ENCODE measurements around the gene ZFAND3.

Gene ZFAND3

DNA sequence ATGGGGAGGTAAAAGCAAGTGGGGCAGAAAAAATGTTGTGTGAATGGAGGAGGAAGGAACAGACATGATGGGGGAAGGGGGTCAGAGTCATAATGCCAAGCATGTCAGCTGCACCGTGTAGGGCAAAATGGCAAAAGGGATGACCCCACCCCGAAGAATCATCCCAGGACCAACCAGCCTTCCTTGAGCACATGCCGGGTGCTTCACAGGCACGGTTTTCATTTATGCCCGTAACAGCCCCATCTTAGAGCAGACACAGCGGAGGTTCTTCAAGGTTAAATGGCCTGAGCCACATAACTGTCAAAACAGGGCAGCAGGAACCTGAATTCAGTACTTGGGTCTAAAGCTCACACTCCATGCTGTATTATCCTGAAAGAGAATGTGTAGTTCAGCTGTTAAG, 322.2 kb downstream of the ZFAND3 start:
- no peak for DNase-seq

- DNase-seq: no peak
Measured at GRCh38 chr6:38142178-38142902, 322.8 kb downstream of the ZFAND3 start.

- no peak for DNase-seq
Measured at GRCh38 chr6:38143191-38144150, 323.9 kb downstream of the ZFAND3 start.

DNA sequence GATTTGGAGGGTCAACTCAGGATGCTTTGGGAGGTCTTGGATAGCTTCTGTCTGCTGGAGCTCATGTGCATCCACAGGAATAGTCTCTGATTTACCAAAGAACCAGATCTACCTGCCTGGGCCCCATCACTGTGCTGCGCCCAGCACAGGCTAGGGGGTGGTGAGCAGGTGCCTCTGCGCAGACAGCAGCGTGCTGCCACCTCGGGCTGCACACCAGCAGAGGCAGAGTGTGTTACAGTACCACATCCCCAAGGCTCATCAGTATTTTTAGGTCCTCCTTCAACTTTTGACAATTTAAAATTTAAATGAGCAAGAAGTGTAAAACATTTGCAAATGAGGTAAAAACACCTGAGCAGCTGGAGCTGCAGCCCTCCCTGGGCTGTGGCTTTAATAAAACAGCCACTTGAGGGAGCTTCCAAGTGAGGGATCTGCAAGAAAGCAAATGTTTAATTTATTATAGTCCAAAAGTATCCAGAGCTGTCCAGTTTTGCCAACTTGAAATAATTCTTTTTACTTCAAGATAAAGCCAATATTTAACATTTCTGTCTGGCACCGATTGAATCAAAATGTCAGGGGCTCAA, 324.9 kb downstream of the ZFAND3 start:
- no peak for DNase-seq

DNA sequence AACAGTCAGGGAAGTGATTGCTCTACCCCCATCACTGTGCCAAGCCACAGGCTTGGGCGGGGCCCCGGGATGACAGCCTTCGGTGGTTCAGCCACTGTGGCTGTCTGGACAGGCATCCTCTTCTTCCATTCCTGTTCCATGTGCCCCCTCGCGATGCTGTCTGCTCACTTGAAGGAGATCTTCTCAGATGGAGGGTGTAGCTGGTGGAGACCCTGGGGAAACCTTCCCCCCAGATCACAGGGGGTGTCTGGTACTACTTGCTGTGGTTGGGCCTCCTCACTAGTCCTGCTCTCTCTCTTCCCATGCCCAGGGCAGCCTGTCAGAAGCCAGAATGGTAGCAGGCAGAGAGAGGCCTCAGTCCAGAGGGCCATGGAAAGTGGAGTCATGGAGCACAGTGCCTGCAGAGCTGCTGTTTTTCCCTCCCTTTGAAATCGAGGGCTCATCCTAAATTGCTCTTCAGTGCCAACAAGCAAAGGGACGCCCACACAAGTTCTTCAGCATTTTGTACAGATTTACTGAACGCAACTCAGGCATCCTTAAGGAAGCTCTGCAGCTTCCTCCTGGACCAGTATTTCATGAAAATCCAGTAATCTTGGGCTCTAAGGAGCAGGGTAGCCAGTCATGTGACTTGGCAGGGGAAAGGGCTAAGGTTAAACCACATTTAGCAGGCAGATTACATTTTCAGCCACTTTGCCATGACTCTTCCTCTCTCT, 326.6 kb downstream of the ZFAND3 start:
- no peak for DNase-seq

DNA sequence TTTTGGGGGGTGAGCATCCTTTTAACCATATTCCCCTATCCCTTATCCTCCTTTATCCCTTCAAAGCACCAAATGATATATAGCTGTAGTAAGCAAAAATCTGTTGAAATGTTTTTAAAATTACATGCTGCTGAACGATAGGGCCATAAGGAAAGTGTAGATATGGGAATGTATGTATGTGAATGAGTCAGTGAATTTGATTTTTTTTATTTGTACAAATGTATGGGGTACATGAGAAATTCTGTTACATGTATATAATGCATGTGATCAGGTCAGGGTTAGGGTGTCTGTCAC, 327.2 kb downstream of the ZFAND3 start:
- DNase-seq: no peak

DNA sequence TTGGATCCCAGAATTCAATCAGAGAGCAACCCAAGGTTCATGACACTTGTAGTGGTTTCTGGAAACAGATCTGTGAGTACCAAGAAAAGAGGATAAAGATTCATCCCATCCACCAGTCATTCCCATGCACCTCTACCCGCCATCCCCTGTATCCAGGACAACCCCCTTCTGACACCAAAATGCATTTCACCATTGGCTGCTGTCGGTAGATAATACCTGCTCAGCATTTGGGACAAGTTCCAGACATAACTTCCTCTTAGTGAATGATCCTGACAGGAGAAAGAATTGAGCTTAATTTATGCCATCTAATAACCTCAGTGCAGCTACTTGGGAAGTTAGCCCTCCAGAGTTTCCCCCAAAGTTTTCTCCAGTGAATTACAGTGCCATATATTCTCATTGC, 329.1 kb downstream of the ZFAND3 start:
- DNase-seq: no peak

GRCh38 chr6:38149531-38149930, 330.0 kb downstream of the ZFAND3 start:
- DNase-seq: no peak

GRCh38 chr6:38150021-38150420, 330.5 kb downstream of the ZFAND3 start:
- DNase-seq: no peak

- no peak for DNase-seq
Measured at GRCh38 chr6:38150681-38151296, 331.3 kb downstream of the ZFAND3 start.

- DNase-seq: no peak
Measured at GRCh38 chr6:38151580-38152500, 332.3 kb downstream of the ZFAND3 start.

- no peak for DNase-seq
Measured at GRCh38 chr6:38152620-38153019, 333.1 kb downstream of the ZFAND3 start.

DNA sequence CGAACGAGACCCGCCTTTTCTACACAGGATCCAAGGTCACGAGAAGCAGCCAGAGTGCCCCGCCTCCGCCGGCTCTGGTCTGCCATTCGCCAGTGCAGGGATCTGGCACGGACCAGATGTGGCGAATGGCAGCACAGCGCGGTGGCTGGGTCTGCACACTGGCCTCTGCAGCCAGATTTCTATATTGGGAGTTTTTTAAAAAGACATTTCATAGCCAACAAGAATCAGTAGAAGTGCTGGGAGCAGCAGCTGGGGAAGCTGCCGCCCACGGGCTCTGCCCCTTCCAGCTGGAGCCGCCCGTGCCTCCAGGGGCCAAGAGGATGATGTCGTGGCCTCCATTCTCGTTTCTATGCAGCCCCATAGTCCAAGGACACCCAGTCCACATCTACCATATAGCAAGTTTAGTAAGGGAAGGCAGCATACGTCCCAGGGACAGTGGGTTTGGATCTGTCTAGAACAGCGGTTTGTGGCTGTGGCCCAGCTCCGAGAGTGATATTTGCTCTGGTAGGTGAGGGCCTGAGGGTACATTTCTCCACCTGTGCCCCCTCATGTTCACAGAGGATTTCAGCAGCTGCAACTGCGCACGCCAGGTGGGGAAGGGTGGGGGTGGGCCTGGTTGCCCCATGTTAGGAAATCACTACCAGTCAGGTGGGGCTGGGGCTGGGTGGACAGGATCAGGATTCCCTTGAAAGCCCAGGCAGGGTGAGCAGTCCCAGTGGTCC, 333.7 kb downstream of the ZFAND3 start:
- no peak for DNase-seq

DNA sequence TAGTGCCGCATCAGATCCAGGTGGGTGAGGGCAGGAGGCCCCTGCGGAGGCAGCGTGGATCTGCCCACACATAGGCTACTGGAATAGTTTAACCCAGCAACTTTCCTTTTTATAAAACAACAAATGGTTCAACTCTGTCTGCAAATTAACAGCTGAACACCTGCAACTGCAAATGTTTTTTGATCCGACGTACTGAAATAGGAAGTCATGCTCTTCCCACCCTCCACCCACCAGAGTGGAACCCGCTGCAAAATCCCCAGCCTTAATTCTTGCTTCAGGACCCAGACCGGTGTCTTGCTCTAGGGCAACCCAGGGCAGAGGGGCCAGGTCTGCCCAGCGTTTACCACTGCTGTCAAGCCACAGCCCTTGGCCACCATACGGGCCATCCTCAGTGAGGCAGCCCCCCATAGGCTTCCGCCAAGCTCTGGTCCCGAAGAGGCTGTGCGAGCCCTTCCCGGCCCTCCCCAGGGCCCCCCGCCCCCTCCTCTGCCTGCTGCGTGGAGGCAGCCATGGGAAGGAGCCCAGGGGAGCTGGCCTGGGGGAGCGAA, 334.3 kb downstream of the ZFAND3 start:
- DNase-seq: no peak

GRCh38 chr6:38154731-38155130, 335.2 kb downstream of the ZFAND3 start:
- no peak for DNase-seq

- no peak for DNase-seq
Measured at GRCh38 chr6:38155144-38155543, 335.6 kb downstream of the ZFAND3 start.

DNA sequence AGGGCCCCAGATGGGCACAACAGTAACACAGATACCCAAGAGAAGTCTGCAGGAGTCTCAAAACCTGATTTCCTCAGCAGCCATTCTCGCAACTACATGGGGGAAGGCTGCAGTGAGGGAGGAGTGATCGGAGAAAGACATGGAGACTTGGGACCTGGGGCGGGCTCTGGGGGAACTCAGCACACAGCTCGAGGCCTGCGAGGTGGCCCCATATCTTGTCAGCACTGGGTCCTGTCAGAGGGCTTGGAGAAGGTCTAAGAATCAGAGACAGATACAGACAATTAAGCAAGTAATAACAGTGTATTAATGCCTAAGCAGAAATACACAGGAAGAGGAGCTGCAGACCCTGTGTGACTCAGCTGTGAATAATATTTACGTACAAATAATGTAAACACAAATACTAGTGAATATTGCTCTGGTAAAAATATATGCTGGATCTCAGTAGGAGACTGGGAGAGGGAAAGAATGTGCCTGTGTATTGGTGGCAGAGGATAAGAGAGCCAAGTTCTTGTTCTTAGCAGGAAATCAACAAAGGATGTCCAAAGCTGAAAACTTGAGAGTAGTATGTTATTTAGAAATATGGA, 336.2 kb downstream of the ZFAND3 start:
- no peak for DNase-seq

DNA sequence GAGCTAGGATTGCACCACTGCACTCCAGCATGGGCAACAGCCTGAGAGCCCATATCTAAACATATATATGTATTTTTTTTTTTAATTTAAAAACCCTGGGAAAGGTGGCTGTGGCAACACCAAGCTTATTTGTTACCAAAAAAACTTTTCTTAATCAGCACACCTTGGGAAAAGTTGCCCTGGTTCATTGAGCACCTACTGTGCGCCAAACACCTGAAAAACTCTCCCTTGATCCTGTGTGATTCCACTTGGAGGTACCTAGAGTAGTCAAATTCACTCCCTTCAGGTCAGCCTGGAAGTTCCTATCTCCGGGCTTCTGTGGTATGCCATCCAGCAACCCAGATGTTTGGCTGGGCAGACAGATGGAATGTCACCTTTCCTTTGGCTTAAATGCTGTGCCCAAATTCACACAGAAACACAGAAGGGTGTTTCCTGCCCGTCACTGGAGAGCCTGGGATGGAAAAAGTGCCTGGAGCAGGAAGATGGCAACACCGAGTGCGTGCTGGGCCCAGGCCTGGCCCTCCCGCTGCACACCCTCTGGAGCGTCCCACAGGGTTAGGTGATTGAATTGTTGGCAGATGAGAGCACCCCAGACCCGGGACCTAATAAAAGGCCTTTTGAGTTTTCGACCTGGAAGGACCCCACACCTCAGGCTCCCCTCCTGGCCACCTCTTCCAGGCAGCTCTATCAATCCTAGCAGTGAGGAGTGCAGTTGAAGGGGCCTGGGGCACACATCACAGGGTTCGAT, 337.5 kb downstream of the ZFAND3 start:
- DNase-seq: no peak

GRCh38 chr6:38157905-38158304, 338.4 kb downstream of the ZFAND3 start:
- no peak for DNase-seq
